WTC11 (cell line): ENCODE data around the gene RPTOR. TPM values are rescaled to one million over a fixed set of nuclear protein-coding genes. Genes with fewer than 3 reads are reported as not detected.

Experiments
- ATAC-seq: fragments of 200-7000 bp; cut with Tn5 transposase; 2 replicates; pipeline ENCODE4 v1.10.0; 2021; ENCODE audit warnings: mild to moderate bottlenecking, moderate library complexity
- CTCF ChIA-PET: fragments of 300-600 bp; sonication (Branson Sonifier 250); formaldehyde crosslinking; loops from one replicate; lab custom pipeline; 2021; ENCODE audit warnings: antibody characterized with exemption; lab: Charles Lee
- POLR2A ChIA-PET: fragments of 350-600 bp; sonication (Branson Sonifier 250); formaldehyde crosslinking; loops from one replicate; lab custom pipeline; 2021; ENCODE audit warnings: antibody characterized with exemption; lab: Charles Lee
- DNase-seq: peaks from one replicate; pipeline ENCODE4 v3.0.0; 2021; ENCODE audit warnings: low spot score
- H3K27ac Mint-ChIP-seq: 2 replicates; pipeline ENCODE4 v1.8.0; 2021; ENCODE audit warnings: mixed read lengths
- H3K27me3 Mint-ChIP-seq: 2 replicates; pipeline ENCODE4 v1.8.0; 2021; ENCODE audit warnings: low read depth, mild to moderate bottlenecking, moderate library complexity, mixed read lengths
- H3K36me3 Mint-ChIP-seq: 2 replicates; pipeline ENCODE4 v1.8.0; 2021; ENCODE audit warnings: mixed read lengths
- H3K4me1 Mint-ChIP-seq: 2 replicates; pipeline ENCODE4 v1.8.0; 2022; ENCODE audit warnings: mixed read lengths
- H3K4me3 Mint-ChIP-seq: 2 replicates; pipeline ENCODE4 v1.8.0; 2021; ENCODE audit warnings: mild to moderate bottlenecking, moderate library complexity, mixed read lengths
- H3K9me3 Mint-ChIP-seq: 2 replicates; pipeline ENCODE4 v1.8.0; 2021; ENCODE audit warnings: mixed read lengths
- ATF2 ChIP-seq: sonication (generic); formaldehyde crosslinking; IDR thresholded peaks from 2 replicates; pipeline ENCODE4 v1.8.1; 2022; ENCODE audit warnings: low read depth, missing genetic modification reagents, borderline replicate concordance
- CDX4 ChIP-seq: fragments of 250-450 bp; sonication (Bioruptor Pico); IDR thresholded peaks from 2 replicates; pipeline ENCODE4 v1.9.0; 2021; ENCODE audit warnings: moderate library complexity, mild to moderate bottlenecking, inconsistent platforms, borderline replicate concordance
- ESRRA ChIP-seq: sonication (generic); formaldehyde crosslinking; IDR thresholded peaks from 2 replicates; pipeline ENCODE4 v1.8.1; 2022; ENCODE audit warnings: mild to moderate bottlenecking, missing genetic modification reagents, borderline replicate concordance
- FOXK1 ChIP-seq: sonication (generic); formaldehyde crosslinking; IDR thresholded peaks from 2 replicates; pipeline ENCODE4 v1.8.0; 2022; ENCODE audit warnings: mild to moderate bottlenecking, moderate library complexity, missing genetic modification reagents
- FOXP1 ChIP-seq: sonication (generic); formaldehyde crosslinking; IDR thresholded peaks from 2 replicates; pipeline ENCODE4 v1.8.0; 2022; ENCODE audit warnings: missing genetic modification reagents, mild to moderate bottlenecking, moderate library complexity, borderline replicate concordance
- GRHL2 ChIP-seq: fragments of 250-450 bp; sonication (Bioruptor Pico); IDR thresholded peaks from 2 replicates; pipeline ENCODE4 v1.8.0; 2022; ENCODE audit warnings: mild to moderate bottlenecking, moderate library complexity; ENCODE audit not compliant: insufficient replicate concordance, severe bottlenecking
- IRF2 ChIP-seq: sonication (generic); formaldehyde crosslinking; IDR thresholded peaks from 2 replicates; pipeline ENCODE4 v1.8.0; 2022; ENCODE audit warnings: low read depth, missing genetic modification reagents, borderline replicate concordance
- NFE2L1 ChIP-seq: sonication (generic); formaldehyde crosslinking; IDR thresholded peaks from 2 replicates; pipeline ENCODE4 v1.8.1; 2023; ENCODE audit warnings: missing genetic modification reagents
- NFYB ChIP-seq: sonication (generic); formaldehyde crosslinking; conservative IDR thresholded peaks from 2 replicates; pipeline ENCODE4 v1.8.0; 2022; ENCODE audit warnings: low read depth, missing genetic modification reagents
- NR1H2 ChIP-seq: sonication (generic); formaldehyde crosslinking; IDR thresholded peaks from 2 replicates; pipeline ENCODE4 v1.9.0; 2021; ENCODE audit warnings: mild to moderate bottlenecking, moderate library complexity, missing genetic modification reagents
- OVOL2 ChIP-seq: fragments of 250-450 bp; sonication (Bioruptor Pico); IDR thresholded peaks from 2 replicates; pipeline ENCODE4 v1.9.0; 2021; ENCODE audit warnings: mild to moderate bottlenecking, borderline replicate concordance
- PRRX2 ChIP-seq: fragments of 250-450 bp; sonication (Bioruptor Pico); IDR thresholded peaks from 2 replicates; pipeline ENCODE4 v1.8.0; 2021; ENCODE audit warnings: mild to moderate bottlenecking
- SMAD3 ChIP-seq: sonication (generic); formaldehyde crosslinking; IDR thresholded peaks from 2 replicates; pipeline ENCODE4 v1.8.0; 2022; ENCODE audit warnings: missing genetic modification reagents, mild to moderate bottlenecking, borderline replicate concordance
- TP53 ChIP-seq: sonication (generic); formaldehyde crosslinking; IDR thresholded peaks from 2 replicates; pipeline ENCODE4 v1.8.1; 2023; ENCODE audit warnings: mild to moderate bottlenecking, missing genetic modification reagents
- ZNF138 ChIP-seq: sonication (generic); formaldehyde crosslinking; conservative IDR thresholded peaks from 2 replicates; pipeline ENCODE4 v1.8.1; 2022; ENCODE audit warnings: mild to moderate bottlenecking, moderate library complexity, missing genetic modification reagents
- ZNF232 ChIP-seq: sonication (generic); formaldehyde crosslinking; IDR thresholded peaks from 2 replicates; pipeline ENCODE4 v1.8.0; 2022; ENCODE audit warnings: mild to moderate bottlenecking, missing genetic modification reagents
- ZNF416 ChIP-seq: fragments of 250-450 bp; sonication (Bioruptor Pico); IDR thresholded peaks from 2 replicates; pipeline ENCODE4 v1.9.0; 2021; ENCODE audit warnings: mild to moderate bottlenecking, inconsistent platforms
- total RNA-seq: library from RNA; stranded (reverse); gene quantifications from 3 replicates; pipeline ENCODE4 v1.2.3, GENCODE V29; 2021
- TF ChIP-seq, protein P1 (sequence below): fragments of 250-450 bp; sonication (Bioruptor Pico); conservative IDR thresholded peaks from 2 replicates; pipeline ENCODE4 v1.9.0; 2021; ENCODE audit warnings: mild to moderate bottlenecking
- TF ChIP-seq, protein P2 (sequence below): sonication (generic); formaldehyde crosslinking; IDR thresholded peaks from 2 replicates; pipeline ENCODE4 v1.8.0; 2022; ENCODE audit warnings: mild to moderate bottlenecking, missing genetic modification reagents

RPTOR gene
- total RNA-seq, 1 experiment from 2014 or later = 41.0 TPM

DNA sequence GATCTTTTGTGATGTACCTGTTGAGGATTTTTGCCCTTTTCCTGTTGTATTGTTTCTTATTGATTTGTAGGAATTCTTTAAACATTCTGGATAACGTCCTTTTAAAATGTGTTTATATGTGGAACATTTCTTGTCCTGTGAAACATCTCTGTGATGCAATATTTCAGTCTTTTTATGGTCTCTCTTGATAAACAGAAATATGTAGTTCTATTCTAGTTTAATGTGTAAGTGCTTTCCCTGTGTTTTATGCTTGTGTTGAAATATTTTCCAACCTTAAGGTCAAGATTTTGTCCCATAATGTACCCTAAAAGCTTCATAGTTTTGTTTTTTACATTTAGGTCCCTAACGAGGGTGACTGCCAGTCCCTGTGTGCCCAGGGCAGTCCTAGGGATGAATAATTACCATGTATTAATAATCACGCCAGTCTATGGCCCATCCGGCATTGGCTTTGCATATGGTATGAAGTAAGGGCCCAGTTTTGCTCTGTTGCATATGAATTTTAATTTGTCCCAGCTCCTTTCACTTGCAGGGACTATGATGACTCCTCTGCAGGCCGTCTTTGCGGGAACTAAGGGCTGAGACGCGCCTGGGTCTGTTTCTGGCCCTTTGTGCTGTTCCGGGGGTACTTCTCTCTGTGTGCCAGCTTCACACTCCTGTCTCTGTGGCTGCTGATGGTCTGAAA, 44.2 kb downstream of the RPTOR start:
- TF ChIP-seq OVOL2 (CRISPR knock-in tag) = no peak
- no peak for TF ChIP-seq ATF2
- TF ChIP-seq ESRRA = no peak
- no peak for TF ChIP-seq GRHL2 (CRISPR knock-in tag)
- TF ChIP-seq IRF2 (CRISPR knock-in tag) = no peak
- TF ChIP-seq, protein P1, sequence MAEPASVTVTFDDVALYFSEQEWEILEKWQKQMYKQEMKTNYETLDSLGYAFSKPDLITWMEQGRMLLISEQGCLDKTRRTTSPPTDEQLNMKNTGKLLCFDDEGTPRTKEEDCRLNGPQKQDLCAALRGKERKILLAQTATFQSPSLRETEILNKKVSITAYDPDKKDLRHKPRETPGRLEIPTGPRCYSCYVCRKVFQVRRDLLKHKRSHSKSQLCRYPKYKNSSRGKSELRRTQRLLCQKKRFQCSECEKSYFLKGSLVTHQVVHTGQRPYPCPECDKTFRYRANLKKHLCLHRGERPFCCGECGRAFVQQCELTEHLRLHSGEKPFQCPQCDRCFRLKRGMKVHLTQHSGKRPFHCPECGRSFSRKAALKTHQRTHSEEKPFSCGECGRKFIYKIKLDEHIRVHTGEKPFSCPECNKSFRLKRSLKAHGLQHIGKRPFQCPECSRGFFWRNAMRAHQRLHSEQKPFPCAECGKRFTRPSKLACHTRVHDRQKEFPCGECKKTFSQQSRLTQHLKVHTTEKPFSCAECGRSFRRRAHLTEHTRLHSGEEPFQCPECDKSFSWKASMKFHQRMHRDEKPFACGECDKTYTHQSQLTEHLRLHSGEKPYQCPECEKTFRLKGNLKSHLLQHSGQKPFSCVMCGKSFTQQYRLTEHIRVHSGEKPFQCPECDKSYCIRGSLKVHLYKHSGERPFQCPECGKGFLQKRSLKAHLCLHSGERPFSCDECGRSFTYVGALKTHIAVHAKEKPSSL = no peak
- TF ChIP-seq FOXK1 = no peak
- TF ChIP-seq SMAD3 (CRISPR knock-in tag) = no peak
- no peak for TF ChIP-seq TP53 (CRISPR knock-in tag)
- no peak for TF ChIP-seq NFE2L1 (CRISPR knock-in tag)
- no peak for TF ChIP-seq FOXP1 (CRISPR knock-in tag)
- TF ChIP-seq NFYB (CRISPR knock-in tag) = no peak
- TF ChIP-seq NR1H2 = no peak
- TF ChIP-seq, all 79 proteins: peak for 0
- no peaks in the 10 kb centered on the region for H3K27me3 Mint-ChIP-seq
- H3K36me3 Mint-ChIP-seq = no peaks in the 10 kb centered on the region
- 0 out of 2 replicates have a peak overlapping the region, but pooled peaks have one; percentile 3 for H3K27ac Mint-ChIP-seq
- ATAC-seq (no peak), DNase-seq (no peak)
- POLR2A ChIA-PET = no interaction called here
- H3K4me3 Mint-ChIP-seq = no peak overlapping the region
- CTCF ChIA-PET = no interaction called here
- H3K9me3 Mint-ChIP-seq = no peaks in the 10 kb centered on the region
- peaks cover 16% of the 10 kb centered on the region for H3K4me1 Mint-ChIP-seq

DNA sequence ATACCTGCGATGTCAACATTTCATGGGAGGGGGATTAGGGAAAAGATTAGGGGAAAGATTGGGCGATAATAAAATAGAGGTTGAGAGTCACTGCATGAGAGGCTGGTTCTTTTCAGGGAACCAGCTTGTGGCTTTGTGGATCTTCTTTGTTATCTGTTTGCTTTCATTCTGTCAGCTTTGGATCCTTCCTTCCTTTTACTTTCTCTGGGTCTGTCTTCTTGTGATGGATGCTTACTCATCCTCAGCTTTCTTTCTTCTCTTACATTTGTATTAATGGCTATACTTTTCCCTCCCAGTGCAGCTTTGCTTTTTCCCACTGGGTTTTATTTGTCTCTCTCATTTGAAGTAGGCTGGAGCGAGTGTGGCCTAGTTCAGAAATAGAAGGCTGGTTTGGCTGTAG, 47.1 kb downstream of the RPTOR start:
- H3K27ac Mint-ChIP-seq = peak overlapping the region; percentile 1
- CTCF ChIA-PET = interaction anchor here (0.6 to 1.6 kb wide), 5 partner anchors 16 to 165 kb away, joined by 3 to 6 read pairs (median 5); no protein-coding TSS in a partner anchor

More for the DNA sequence above, 47.1 kb downstream of the RPTOR start:
- Mint-ChIP-seq H3K9me3 (no peaks in the 10 kb centered on the region), H3K36me3 (no peaks in the 10 kb centered on the region), H3K4me3 (no peak overlapping the region), H3K4me1 (peaks cover 16% of the 10 kb centered on the region), H3K27me3 (no peaks in the 10 kb centered on the region)
- TF ChIP-seq PRRX2 (CRISPR knock-in tag) (no peak), FOXP1 (CRISPR knock-in tag) (no peak), GRHL2 (CRISPR knock-in tag) (no peak), ZNF416 (CRISPR knock-in tag) (no peak), SMAD3 (CRISPR knock-in tag) (no peak), CDX4 (CRISPR knock-in tag) (no peak), ZNF138 (CRISPR knock-in tag) (no peak), ZNF232 (CRISPR knock-in tag) (no peak)
- TF ChIP-seq, protein P2, sequence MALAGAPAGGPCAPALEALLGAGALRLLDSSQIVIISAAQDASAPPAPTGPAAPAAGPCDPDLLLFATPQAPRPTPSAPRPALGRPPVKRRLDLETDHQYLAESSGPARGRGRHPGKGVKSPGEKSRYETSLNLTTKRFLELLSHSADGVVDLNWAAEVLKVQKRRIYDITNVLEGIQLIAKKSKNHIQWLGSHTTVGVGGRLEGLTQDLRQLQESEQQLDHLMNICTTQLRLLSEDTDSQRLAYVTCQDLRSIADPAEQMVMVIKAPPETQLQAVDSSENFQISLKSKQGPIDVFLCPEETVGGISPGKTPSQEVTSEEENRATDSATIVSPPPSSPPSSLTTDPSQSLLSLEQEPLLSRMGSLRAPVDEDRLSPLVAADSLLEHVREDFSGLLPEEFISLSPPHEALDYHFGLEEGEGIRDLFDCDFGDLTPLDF (CRISPR knock-in tag) = no peak
- POLR2A ChIA-PET = no interaction called here
- DNase-seq (no peak), ATAC-seq (no peak)
